Measurements from ENCODE around the gene TOP1.

Gene TOP1

DNA sequence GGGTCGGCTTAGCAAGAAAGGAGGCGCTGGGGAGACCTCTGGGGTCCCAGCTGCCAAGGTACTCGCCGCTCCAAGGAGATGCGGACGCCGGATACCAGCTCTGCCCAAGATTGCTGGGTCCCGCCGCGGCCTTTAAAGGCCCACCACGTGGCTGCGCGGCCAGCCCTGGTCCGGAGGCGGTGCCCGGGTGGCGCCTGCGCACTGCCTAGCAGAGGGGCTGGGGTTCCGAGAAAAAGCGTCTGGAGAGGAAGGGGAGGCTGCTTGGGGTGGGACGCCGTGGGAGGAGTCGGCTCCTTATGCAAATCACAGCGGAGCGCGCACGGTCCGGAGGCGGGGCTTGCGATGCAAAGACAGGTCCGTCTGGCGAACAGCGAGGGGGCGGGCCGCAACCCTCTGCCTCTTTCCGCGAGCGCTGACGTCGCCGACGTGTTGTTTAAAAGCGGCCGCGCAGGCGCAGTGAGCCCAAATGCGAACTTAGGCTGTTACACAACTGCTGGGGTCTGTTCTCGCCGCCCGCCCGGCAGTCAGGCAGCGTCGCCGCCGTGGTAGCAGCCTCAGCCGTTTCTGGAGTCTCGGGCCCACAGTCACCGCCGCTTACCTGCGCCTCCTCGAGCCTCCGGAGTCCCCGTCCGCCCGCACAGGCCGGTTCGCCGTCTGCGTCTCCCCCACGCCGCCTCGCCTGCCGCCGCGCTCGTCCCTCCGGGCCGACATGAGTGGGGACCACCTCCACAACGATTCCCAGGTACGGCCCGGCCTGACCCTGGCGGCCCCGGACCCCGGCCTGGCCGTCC, at the start of gene TOP1:
Gene TOP1 (plus strand): TSS at position 464 of the 791 bp plus-strand sequence. CDS start 246 bp downstream, at position 710.
- peak within 1 kb of the TSS; percentile 79 for H3K27ac ChIP-seq (ENCODE audit: poor library complexity, severe bottlenecking)
- no peaks in the 10 kb centered on the region for H3K27me3 ChIP-seq (ENCODE audit: insufficient read depth, poor library complexity, severe bottlenecking)
- H3K9me3 ChIP-seq (ENCODE audit: severe bottlenecking), result no peaks in the 10 kb centered on the region
- TF ChIP-seq, protein P1, sequence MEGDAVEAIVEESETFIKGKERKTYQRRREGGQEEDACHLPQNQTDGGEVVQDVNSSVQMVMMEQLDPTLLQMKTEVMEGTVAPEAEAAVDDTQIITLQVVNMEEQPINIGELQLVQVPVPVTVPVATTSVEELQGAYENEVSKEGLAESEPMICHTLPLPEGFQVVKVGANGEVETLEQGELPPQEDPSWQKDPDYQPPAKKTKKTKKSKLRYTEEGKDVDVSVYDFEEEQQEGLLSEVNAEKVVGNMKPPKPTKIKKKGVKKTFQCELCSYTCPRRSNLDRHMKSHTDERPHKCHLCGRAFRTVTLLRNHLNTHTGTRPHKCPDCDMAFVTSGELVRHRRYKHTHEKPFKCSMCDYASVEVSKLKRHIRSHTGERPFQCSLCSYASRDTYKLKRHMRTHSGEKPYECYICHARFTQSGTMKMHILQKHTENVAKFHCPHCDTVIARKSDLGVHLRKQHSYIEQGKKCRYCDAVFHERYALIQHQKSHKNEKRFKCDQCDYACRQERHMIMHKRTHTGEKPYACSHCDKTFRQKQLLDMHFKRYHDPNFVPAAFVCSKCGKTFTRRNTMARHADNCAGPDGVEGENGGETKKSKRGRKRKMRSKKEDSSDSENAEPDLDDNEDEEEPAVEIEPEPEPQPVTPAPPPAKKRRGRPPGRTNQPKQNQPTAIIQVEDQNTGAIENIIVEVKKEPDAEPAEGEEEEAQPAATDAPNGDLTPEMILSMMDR (IDR thresholded peaks at IDR 0.05; ENCODE audit: poor library complexity, severe bottlenecking), result no peak
- H3K4me3 ChIP-seq (ENCODE audit: severe bottlenecking), result peak within 1 kb of the TSS; percentile 73
- ATAC-seq (ENCODE audit: low read depth), result peak; percentile 91
- peak; percentile 100 for DNase-seq (ENCODE audit: low spot score)
- peaks cover 35% of the 10 kb centered on the region for H3K4me1 ChIP-seq (ENCODE audit: insufficient read depth, poor library complexity, severe bottlenecking)
- H3K36me3 ChIP-seq (ENCODE audit: low read depth), result peaks cover 41% of the 10 kb centered on the region

DNA sequence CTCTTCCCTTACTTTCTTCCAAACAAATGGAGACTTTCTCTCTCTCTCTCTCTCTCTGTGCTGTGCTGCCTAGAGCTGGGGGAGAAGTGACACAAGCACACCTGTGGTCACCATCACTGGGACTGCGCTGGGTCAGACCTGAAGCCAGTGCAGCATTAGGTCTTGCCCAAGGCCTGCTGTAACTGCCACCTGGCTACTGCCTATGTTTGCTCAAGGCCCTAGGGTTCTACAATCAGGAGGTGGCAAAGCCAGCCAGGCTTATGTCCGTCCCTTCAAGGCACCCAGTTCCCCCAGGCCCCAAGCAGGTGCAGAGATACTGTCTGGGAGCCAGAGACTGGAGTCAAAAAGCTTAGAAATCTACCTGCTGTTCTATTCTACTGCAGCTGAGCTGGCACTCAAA, 49.4 kb upstream of the TOP1 start:
- Histone ChIP-seq H3K27me3 (ENCODE audit: insufficient read depth, poor library complexity, severe bottlenecking) (no peaks in the 10 kb centered on the region), H3K9me3 (ENCODE audit: severe bottlenecking) (peaks cover 22% of the 10 kb centered on the region), H3K4me1 (ENCODE audit: insufficient read depth, poor library complexity, severe bottlenecking) (peaks cover 8% of the 10 kb centered on the region), H3K36me3 (ENCODE audit: low read depth) (no peaks in the 10 kb centered on the region), H3K4me3 (ENCODE audit: severe bottlenecking) (no peak overlapping the region), H3K27ac (ENCODE audit: poor library complexity, severe bottlenecking) (no peak overlapping the region)
- TF ChIP-seq, protein P1 (IDR thresholded peaks at IDR 0.05; ENCODE audit: poor library complexity, severe bottlenecking), result no peak
- ATAC-seq (ENCODE audit: low read depth), result no peak; the same call in 2 of the 3 replicates
- peak; percentile 56 for DNase-seq (ENCODE audit: low spot score)

DNA sequence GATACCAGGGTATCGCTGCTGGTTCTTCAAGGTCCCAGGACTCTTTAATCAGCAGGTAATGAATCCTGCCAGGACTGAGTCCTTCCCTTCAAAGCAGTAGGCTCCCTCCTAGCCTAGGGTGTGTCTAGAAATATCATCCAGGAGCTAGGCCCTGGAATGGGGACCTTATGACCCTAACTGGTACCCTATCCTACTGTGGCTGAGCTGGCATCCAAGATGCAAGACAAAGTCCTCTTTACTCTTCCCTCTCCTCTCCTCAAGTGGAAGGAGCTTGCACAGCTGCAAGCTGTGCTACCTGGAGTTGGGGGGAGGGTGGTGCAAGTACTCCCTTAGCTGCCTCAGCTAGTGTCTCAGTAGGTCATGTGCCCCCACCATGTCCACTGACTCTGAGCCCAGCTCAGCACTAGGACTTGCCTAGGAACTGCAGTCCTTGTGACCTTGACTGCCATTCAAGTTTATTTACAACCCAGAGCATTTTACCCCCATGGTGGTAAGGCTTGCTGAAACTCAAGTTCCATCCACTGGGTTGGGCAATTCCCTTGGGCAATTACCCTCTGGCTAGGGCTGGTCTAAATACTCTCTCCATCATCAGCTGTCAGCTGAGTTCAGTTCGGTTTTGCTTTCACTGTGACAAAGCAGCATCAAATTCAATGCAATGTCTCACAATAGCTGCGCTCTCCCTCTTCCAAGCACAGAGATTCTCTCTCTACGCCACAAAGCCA, 48.4 kb upstream of the TOP1 start:
- TF ChIP-seq, protein P1 (IDR thresholded peaks at IDR 0.05; ENCODE audit: poor library complexity, severe bottlenecking), result no peak
- peak; percentile 47 for DNase-seq (ENCODE audit: low spot score)
- H3K9me3 ChIP-seq (ENCODE audit: severe bottlenecking), result peaks cover 22% of the 10 kb centered on the region
- H3K36me3 ChIP-seq (ENCODE audit: low read depth), result no peaks in the 10 kb centered on the region
- no peaks in the 10 kb centered on the region for H3K27me3 ChIP-seq (ENCODE audit: insufficient read depth, poor library complexity, severe bottlenecking)
- ATAC-seq (ENCODE audit: low read depth), result no peak; the same call in 2 of the 3 replicates
- no peak overlapping the region for H3K4me3 ChIP-seq (ENCODE audit: severe bottlenecking)
- H3K4me1 ChIP-seq (ENCODE audit: insufficient read depth, poor library complexity, severe bottlenecking), result peaks cover 8% of the 10 kb centered on the region
- H3K27ac ChIP-seq (ENCODE audit: poor library complexity, severe bottlenecking), result no peak overlapping the region

DNA sequence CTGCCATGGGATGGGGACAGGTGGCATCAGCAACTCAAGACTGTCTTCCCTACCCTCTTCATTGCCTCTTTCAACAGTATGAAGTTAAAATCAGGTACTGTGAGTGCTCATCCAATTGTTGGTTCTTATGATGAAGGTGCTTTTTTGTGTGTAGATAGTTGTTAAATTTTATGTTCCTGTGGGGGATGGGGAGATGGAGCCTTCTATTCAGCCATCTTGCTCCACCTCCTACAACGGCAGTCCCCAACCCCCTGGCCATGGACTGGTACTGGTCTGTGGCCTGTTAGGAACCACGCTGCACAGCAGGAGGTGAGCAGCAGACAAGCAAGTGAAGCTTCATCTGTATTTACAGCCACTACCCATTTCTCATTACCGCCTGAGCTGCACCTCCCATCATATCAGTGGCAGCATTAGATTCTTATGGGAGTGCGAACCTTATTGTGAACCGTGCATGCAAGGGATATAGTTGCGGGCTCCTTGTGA, 47.8 kb upstream of the TOP1 start:
- no peaks in the 10 kb centered on the region for H3K36me3 ChIP-seq (ENCODE audit: low read depth)
- H3K4me1 ChIP-seq (ENCODE audit: insufficient read depth, poor library complexity, severe bottlenecking), result peaks cover 8% of the 10 kb centered on the region
- H3K27ac ChIP-seq (ENCODE audit: poor library complexity, severe bottlenecking), result no peak overlapping the region
- peaks cover 22% of the 10 kb centered on the region for H3K9me3 ChIP-seq (ENCODE audit: severe bottlenecking)
- H3K27me3 ChIP-seq (ENCODE audit: insufficient read depth, poor library complexity, severe bottlenecking), result no peaks in the 10 kb centered on the region
- TF ChIP-seq, protein P1 (IDR thresholded peaks at IDR 0.05; ENCODE audit: poor library complexity, severe bottlenecking), result no peak
- DNase-seq (ENCODE audit: low spot score) (peak; percentile 69), ATAC-seq (ENCODE audit: low read depth) (no peak)
- no peak overlapping the region for H3K4me3 ChIP-seq (ENCODE audit: severe bottlenecking)
